ENCODE results near the gene TRIM38.

TRIM38 gene

DNA sequence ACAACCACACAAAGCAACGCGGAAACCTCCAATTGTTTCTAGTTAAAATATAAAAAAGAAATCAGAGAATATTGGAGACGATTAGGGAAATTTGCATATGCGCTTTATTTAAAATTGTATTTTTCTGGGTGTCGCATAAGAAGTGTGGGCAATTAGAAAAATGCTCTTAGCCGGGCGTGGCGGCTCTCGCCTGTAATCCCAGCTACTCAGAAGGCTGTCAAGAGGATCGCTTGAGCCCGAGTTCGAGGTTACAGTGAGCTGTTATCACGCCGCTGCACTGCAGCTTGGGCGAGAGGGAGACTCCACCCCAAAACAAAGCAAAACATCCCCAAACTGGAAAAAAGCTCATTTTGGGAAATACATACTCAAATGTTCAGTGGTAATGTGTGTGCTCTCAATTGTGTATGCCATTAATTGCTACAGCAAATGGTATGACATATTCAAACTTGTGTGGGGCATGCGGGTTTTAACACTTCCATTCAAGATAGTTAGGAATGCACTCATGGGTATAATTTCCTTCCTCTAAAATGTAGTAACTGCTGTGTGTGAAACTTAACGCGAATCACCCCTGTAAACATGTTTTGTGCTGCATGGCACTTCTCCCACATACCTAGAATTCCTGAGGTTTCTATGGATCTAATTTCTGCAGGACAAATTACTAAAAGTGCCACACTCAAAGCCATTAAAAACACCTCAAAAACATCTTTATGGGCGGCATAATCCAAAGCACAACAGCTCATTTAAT is 69.9 kb downstream of the TRIM38 start:
- FAIRE-seq = no peak
- no peak for DNase-seq (ENCODE audit: insufficient read length, low spot score)
- TF ChIP-seq, protein P1, sequence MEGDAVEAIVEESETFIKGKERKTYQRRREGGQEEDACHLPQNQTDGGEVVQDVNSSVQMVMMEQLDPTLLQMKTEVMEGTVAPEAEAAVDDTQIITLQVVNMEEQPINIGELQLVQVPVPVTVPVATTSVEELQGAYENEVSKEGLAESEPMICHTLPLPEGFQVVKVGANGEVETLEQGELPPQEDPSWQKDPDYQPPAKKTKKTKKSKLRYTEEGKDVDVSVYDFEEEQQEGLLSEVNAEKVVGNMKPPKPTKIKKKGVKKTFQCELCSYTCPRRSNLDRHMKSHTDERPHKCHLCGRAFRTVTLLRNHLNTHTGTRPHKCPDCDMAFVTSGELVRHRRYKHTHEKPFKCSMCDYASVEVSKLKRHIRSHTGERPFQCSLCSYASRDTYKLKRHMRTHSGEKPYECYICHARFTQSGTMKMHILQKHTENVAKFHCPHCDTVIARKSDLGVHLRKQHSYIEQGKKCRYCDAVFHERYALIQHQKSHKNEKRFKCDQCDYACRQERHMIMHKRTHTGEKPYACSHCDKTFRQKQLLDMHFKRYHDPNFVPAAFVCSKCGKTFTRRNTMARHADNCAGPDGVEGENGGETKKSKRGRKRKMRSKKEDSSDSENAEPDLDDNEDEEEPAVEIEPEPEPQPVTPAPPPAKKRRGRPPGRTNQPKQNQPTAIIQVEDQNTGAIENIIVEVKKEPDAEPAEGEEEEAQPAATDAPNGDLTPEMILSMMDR (IDR thresholded peaks at IDR 0.05; ENCODE audit: insufficient read depth, missing control alignments) = no peak

DNA sequence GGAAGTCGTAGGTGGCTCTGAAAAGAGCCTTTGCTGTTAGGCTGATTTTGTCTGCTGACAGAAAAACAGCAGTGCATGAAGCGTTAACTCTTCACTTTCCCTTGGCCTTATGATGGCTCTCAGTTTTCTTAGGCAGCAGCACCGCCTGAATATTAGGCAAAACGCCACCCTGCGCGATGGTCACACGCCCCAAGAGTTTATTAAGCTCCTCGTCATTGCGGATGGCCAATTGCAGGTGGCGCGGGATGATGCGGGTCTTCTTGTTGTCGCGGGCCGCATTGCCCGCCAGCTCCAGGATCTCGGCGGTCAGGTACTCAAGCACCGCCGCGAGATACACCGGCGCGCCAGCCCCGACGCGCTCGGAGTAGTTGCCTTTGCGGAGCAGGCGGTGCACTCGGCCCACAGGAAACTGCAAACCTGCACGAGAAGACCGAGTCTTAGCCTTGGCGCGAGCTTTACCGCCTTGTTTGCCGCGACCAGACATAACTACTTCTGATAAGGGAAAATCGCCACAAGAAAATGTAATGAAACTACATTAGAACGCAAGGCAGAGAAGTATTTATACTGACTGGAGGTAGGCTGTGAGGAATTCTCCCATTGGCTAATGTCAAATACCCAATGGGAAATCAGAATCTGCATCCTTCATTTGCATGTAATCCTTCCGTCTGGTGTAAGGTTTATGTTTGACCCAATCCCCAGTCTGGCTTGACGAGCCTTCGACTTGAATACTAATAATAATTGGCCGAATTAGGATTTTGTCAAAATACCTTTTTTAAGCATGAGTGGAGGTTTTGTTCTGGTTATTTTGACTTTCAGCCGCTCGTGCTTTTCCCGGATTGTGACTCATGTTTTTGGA is 70.7 kb downstream of the TRIM38 start:
- DNase-seq (ENCODE audit: insufficient read length, low spot score) (peak; percentile 57), FAIRE-seq (peak; percentile 67)
- TF ChIP-seq, protein P1 (IDR thresholded peaks at IDR 0.05; ENCODE audit: insufficient read depth, missing control alignments) = no peak

DNA sequence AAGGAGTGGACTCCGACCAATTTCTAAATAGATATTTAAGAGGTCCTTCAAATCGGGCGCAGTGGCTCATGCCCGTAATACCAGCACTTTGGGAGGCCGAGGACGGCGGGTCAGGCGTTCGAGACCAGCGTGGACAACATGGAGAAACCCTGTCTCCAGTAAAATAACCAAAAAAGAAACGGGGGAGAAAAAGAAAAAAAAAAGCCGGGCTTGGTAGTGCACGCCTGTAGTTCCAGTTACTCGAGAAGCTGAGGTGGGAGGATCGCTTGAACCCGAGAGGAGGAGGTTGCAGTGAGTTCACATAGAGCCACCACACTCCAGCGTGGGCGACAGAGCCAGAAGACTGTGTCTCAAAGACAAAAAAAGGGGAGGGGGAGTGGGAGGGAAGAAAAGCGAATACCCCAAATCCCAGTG is 71.3 kb downstream of the TRIM38 start:
- DNase-seq (ENCODE audit: insufficient read length, low spot score) = no peak
- no peak for FAIRE-seq
- TF ChIP-seq, protein P1 (IDR thresholded peaks at IDR 0.05; ENCODE audit: insufficient read depth, missing control alignments) = no peak

- no peak for DNase-seq (ENCODE audit: insufficient read length, low spot score)
- no peak for FAIRE-seq
- TF ChIP-seq, protein P1 (IDR thresholded peaks at IDR 0.05; ENCODE audit: insufficient read depth, missing control alignments) = no peak
Measured at GRCh38 chr6:26034905-26035304, 72.3 kb downstream of the TRIM38 start.
